HFFc6 (cell line): Measurements from ENCODE around the gene MESP1. TPM values are rescaled to one million over a fixed set of nuclear protein-coding genes. Genes with fewer than 3 reads are reported as not detected.
"Not testable (repeated sequence)": the region's sequence is repeated elsewhere in the genome, so short reads cannot be mapped to it uniquely, and the experiment has no call there.

Source experiments
- DNase-seq: peaks from one replicate; pipeline ENCODE4 v3.0.0-alpha.2; 2018
- H3K27ac Mint-ChIP-seq: 2 replicates; pipeline ENCODE4 v1.8.0; 2020; ENCODE audit warnings: mild to moderate bottlenecking, mixed read lengths
- H3K27me3 Mint-ChIP-seq: 2 replicates; pipeline ENCODE4 v1.8.0; 2021; ENCODE audit warnings: mild to moderate bottlenecking, moderate library complexity, mixed read lengths; ENCODE audit not compliant: insufficient read depth
- H3K36me3 Mint-ChIP-seq: 2 replicates; pipeline ENCODE4 v1.8.0; 2021; ENCODE audit warnings: low read depth, mixed read lengths
- H3K4me1 Mint-ChIP-seq: 2 replicates; pipeline ENCODE4 v1.8.0; 2020; ENCODE audit warnings: low read depth, mixed read lengths
- H3K4me3 Mint-ChIP-seq: 2 replicates; pipeline ENCODE4 v1.8.0; 2020; ENCODE audit warnings: mild to moderate bottlenecking, moderate library complexity, mixed read lengths
- H3K9me3 Mint-ChIP-seq: 2 replicates; pipeline ENCODE4 v1.8.0; 2020; ENCODE audit warnings: mild to moderate bottlenecking, mixed read lengths
- CTCF ChIP-seq: fragments of 200-600 bp; sonication (generic); IDR thresholded peaks from 2 replicates; pipeline ENCODE4 v1.5.0; 2021; ENCODE audit warnings: antibody characterized with exemption, mild to moderate bottlenecking
- total RNA-seq, 6 experiments: library from RNA; stranded (reverse); fragmentation: NEBNext Ultra II Directional; extraction: Animal tissue kit (Norgen Biotek cat#: 25700); gene quantifications; 2 replicates in 1 of 6; 3 replicates in 5 of 6; pipeline ENCODE4 v1.2.3, GENCODE V29; 2021

MESP1 gene
- total RNA-seq, 6 experiments from 2014 or later = 0.13 to 0.57 (median 0.26) TPM

- peaks cover 71% of the 10 kb centered on the region for H3K4me1 Mint-ChIP-seq
- no peaks in the 10 kb centered on the region for H3K9me3 Mint-ChIP-seq
- H3K27ac Mint-ChIP-seq = peak overlapping the region; percentile 92
- peaks cover 24% of the 10 kb centered on the region for H3K36me3 Mint-ChIP-seq
- TF ChIP-seq CTCF = no peak
- peak; percentile 42 for DNase-seq
- H3K4me3 Mint-ChIP-seq = peak overlapping the region; percentile 41
- H3K27me3 Mint-ChIP-seq = peaks cover 5% of the 10 kb centered on the region; the same call in 1 of the 2 replicates
Observed at GRCh38 chr15:89783111-89783860, 32.2 kb upstream of the MESP1 start.

DNA sequence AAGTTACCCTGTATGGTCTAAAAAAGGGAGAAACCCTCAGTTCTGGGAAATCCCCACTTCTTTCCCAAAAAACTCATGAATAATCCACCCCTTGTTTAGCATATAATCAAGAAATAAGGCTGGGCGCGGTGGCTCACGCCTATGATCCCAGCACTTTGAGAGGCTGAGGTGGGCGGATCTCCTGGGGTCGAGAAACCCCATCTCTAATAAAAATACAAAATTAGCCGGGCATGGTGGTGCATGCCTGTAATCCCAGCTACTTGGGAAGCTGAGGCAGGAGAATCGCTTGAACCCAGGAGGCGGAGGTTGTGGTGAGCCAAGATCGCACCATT is 31.5 kb upstream of the MESP1 start:
- DNase-seq, H3K27me3 Mint-ChIP-seq, H3K9me3 Mint-ChIP-seq: not testable (repeated sequence)
- peak overlapping the region; percentile 92 for H3K27ac Mint-ChIP-seq
- H3K4me3 Mint-ChIP-seq = peak overlapping the region; percentile 57
- peaks cover 65% of the 10 kb centered on the region for H3K4me1 Mint-ChIP-seq
- H3K36me3 Mint-ChIP-seq = peaks cover 17% of the 10 kb centered on the region

GRCh38 chr15:89781891-89782618 is 31.0 kb upstream of the MESP1 start:
- H3K4me3 Mint-ChIP-seq = peak overlapping the region; percentile 57
- H3K9me3 Mint-ChIP-seq = no peaks in the 10 kb centered on the region
- H3K4me1 Mint-ChIP-seq = peaks cover 65% of the 10 kb centered on the region
- peak overlapping the region; percentile 92 for H3K27ac Mint-ChIP-seq
- H3K27me3 Mint-ChIP-seq = peaks cover 5% of the 10 kb centered on the region; the same call in 1 of the 2 replicates
- DNase-seq = peak; percentile 76
- TF ChIP-seq CTCF = no peak
- H3K36me3 Mint-ChIP-seq = 0 out of 2 replicates have a peak, but pooled peaks cover 14% of the 10 kb centered on the region

GRCh38 chr15:89781055-89781454 is 30.0 kb upstream of the MESP1 start:
- Mint-ChIP-seq H3K36me3 (0 out of 2 replicates have a peak, but pooled peaks cover 8% of the 10 kb centered on the region), H3K4me1 (peaks cover 58% of the 10 kb centered on the region), H3K27me3 (peaks cover 5% of the 10 kb centered on the region; the same call in 1 of the 2 replicates), H3K4me3 (no peak overlapping the region), H3K27ac (peak overlapping the region; percentile 92), H3K9me3 (no peaks in the 10 kb centered on the region)
- no peak for TF ChIP-seq CTCF
- DNase-seq = no peak

- Mint-ChIP-seq H3K27me3 (peaks cover 5% of the 10 kb centered on the region; the same call in 1 of the 2 replicates), H3K9me3 (no peaks in the 10 kb centered on the region), H3K4me3 (no peak overlapping the region), H3K4me1 (peaks cover 53% of the 10 kb centered on the region), H3K36me3 (0 out of 2 replicates have a peak, but pooled peaks cover 4% of the 10 kb centered on the region), H3K27ac (peak overlapping the region; percentile 92)
- no peak for TF ChIP-seq CTCF
- DNase-seq = no peak
Observed at GRCh38 chr15:89780601-89781000, 29.6 kb upstream of the MESP1 start.

- Mint-ChIP-seq H3K4me3 (no peak overlapping the region), H3K36me3 (no peaks in the 10 kb centered on the region), H3K27ac (no peak overlapping the region), H3K27me3 (peaks cover 4% of the 10 kb centered on the region; the same call in 1 of the 2 replicates), H3K9me3 (no peaks in the 10 kb centered on the region), H3K4me1 (peaks cover 36% of the 10 kb centered on the region)
- no peak for DNase-seq
- TF ChIP-seq CTCF = no peak
Observed at GRCh38 chr15:89778861-89779260, 27.8 kb upstream of the MESP1 start.
